ENCODE data around the gene PLEKHA7.
A peak's percentile ranks its signal among the peaks of the same experiment; 100 is the strongest.
"Not testable (repeated sequence)": the region's sequence is repeated elsewhere in the genome, so short reads cannot be mapped to it uniquely, and the experiment has no call there.

Gene PLEKHA7

DNA sequence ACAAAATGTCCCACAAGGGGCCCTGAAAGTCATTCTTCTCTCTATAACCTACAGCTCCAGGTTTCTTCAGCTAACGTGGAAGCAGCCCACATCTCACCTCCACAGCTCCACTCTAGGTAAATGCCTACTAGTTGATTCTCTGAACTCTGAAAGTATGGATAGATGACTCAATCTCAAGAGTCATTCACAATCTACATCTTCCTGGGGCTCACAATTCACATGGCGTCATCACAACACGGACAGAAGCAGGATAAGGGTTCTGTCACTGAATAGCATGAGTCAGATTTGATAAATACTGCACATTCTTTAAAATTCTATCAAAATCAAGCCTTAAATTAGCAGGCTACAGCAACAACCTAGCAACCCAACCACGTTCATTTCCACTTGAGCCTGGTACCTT, 96.3 kb downstream of the PLEKHA7 start:
- no peak for DNase-seq

DNA sequence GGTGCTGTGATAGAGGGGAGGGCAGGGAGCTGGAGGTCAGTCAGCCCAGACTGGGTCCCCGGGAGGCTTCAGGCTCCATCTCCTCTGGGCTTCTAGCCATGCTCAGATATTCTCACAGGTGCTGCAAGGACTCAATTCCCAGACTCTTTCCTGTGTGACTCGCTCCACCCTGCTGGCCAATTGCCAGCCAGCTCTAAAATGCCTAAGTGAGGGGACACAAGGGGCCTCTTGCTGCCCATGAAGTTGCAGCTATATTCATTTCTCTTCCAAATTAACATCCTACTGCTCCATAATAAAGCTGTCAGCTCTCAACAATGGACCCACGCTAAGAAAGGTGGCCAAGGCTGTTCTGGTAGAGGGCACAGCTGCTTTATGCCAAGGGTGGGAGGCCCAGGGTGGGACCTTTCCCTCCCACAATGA, 101.5 kb downstream of the PLEKHA7 start:
- DNase-seq = no peak

GRCh38 chr11:16911658-16912057, 102.6 kb downstream of the PLEKHA7 start:
- no peak for DNase-seq

- no peak for DNase-seq
These were observed 103.0 kb downstream of the PLEKHA7 start for GRCh38 chr11:16911186-16911585.

DNA sequence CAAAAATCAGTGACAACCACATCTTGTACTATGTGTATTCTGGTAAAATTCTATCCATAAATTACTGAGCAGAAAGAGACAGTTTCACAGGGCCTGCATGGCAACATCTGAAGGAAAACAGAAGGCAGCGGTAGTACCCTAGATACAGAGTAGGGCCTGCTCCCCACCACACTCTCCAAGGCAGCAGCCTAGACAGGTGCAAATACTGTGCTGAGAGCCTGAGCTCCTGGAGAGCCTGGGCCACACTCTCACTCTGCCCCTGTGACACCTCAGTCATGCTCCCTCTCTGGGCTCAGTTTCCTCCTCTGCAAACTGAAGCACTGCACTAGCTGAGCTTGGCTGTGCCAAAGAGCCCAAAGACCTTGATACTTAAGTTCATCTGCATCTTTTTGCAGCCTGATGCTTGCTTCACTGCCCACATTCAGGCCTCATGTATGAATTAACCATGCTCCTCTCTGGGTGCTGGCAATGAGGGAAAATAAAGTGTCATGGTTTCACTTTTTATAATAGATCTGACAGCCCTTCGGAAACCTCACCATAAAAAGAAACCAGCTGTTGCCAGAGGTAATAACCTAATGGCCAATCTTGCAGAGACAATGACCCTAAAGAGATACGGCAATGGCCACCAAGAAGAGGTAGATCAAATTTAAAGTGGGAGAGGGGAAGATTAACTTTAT, 104.7 kb downstream of the PLEKHA7 start:
- no peak for DNase-seq

DNA sequence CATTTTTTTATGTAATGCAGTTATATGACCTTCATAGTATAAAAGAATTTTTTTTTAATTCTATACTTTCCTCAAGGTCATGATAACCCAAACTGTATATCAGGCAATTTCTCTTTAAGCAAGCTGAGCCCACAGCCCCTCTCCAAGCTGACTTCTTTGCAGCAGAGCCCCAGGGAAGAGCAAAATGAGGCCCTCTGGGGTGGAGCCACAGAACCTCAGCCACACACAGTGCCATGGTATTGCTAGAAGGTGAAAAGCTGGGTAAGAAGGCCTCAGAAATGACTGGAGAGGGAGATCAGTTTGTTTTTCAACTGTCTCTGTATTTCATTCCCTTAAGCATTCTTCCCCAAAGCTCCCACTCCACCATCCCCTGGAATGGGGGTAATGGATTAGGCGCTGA, 108.8 kb downstream of the PLEKHA7 start:
- no peak for DNase-seq

GRCh38 chr11:16904761-16905160, 109.5 kb downstream of the PLEKHA7 start:
- not testable (repeated sequence) for DNase-seq

DNA sequence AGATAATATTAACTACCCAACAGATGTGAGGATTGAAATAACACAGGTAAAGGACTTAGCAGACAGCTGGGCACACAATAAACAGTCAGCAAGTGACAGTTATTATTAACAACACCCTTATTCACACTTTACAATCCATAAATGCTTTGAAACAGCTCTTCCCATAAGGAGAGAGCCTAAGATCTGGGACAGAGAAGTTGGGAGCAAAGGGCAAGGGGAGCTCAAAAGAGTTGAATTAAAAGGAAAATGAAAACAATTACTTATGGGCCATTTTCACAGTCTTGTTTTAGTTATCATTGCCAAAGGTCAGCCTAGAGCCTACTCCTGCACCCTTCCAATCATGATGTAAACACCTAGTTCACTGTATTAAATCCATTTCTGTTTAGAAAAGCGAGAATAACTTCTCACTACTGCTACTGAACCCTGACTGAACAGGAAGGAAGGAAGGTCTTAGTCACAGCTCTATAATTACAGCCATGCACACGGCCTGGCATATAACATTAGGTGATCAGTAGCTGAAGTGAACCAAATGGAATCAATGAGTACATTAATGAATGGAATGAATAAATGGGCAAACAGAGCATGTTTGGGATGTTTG, 111.3 kb downstream of the PLEKHA7 start:
- no peak for DNase-seq

DNA sequence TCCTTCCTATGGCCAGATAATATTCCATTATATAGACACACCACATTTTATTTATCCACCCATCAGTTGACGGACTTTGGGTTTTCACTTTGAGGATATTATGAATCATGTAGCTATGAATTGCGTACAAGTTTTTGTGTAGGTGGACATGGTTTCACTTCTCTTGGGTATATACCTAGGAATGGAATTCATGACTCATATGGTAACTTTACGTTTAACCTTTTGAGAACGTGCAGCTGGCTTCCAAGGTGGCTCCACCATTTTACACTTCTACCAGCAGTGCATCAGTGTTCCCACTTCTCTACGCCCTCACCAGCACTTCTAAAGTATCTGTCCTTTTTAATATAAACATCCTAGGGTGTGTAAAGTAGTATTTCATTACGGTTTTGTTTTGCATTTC, 112.0 kb downstream of the PLEKHA7 start:
- DNase-seq = no peak

- DNase-seq = no peak
These were observed 113.7 kb downstream of the PLEKHA7 start for GRCh38 chr11:16900491-16900890.

DNA sequence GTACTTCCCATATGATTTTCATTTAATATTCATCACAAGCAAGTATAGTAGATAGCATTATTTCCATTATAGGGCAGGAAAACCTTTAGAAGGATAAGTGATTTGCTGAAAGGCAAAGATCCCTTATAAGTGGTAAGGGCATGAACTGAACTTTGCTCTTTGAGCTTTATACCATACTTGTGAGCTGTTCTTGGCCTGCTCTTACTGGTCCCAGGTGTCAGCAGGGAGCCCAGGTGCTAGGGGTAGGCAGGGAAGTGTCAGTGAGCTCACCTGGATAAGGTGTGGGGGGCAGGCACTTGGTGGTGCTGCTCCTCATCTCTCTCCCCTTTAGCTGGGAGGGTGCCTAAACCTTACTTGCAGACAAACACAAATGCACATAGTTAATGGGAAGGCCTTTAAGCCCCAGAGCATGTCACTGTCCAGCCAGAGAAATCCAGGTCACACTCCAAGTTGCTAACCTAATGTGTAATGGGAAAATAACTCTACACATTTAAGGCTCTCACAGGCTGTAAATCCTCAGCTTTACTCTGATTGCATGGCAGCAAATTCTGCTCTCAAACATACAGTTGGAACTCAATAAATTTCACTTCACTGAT, 114.4 kb downstream of the PLEKHA7 start:
- DNase-seq = no peak

GRCh38 chr11:16898274-16898985, 115.8 kb downstream of the PLEKHA7 start:
- DNase-seq = no peak

- peak in 1 of 51 donors; percentile 33 for DNase-seq
These were observed 116.6 kb downstream of the PLEKHA7 start for GRCh38 chr11:16897470-16898061.

DNA sequence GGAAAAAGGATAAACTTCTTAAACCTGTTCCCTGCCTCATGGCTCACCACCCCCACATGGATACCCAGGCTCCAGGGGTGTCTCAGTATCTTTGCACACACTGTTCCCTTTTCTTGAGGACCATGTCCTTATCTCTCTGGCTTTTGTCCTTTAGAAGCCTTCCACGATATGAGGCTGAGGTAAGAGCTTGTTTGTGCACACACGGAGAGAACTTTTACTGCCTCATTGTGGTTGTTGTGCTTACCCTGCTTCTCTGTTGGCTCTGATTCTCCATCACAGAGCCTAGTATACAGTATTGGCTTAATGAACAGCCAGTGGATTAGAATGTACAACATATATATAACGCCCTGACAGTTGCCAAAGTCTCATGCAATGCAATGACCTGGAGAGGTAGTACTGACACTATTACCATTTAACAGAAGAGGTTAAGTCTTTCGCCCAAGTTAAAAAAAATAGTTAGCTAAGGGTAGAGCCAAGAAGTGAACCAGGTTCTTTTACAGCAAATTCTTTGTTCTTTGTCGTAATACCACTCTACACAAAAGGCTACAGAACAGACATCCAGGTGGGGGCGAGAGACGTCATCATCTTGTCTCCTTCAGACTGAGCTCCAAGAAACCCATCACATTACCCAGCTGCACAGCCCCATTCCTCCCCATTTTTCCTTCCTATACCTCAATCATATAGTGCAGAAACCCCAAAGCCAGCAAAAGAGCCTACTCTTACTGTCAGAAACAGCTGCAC, 117.3 kb downstream of the PLEKHA7 start:
- DNase-seq = no peak

- DNase-seq = peak in 1 of 51 donors; percentile 29
These were observed 118.9 kb downstream of the PLEKHA7 start for GRCh38 chr11:16895306-16895705.

DNA sequence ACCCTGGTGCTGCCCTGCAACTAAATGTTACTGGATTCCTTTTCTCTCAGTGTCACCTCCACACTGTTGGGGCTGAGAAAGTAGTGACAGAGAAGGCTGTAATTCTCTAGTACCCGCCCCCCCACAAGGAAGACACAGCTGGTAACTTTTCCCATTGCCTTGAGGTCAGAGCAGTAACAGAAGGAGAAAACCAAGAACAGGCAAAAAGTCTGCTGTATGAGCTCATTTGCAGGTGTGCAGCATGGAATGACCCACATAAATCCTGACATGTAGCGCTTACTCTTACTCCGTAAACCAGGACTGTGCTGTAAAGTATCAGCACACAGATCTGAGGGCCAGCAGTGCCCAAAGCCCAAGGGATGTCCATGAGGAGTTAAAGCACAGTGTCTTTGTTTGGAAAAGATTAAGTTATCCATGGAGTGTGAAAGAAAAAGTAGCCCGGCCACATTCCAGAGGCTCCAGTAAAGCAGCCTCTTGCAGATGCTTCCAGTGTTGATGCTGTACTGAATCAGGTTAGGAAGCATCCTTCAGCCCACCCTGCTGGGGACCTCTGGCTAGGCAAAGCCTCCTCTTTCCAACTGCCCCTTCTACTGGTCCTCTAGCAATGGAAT, 120.7 kb downstream of the PLEKHA7 start:
- no peak for DNase-seq

- no peak for DNase-seq
These were observed 122.2 kb downstream of the PLEKHA7 start for GRCh38 chr11:16891964-16892363.

GRCh38 chr11:16891165-16891564, 123.0 kb downstream of the PLEKHA7 start:
- no peak for DNase-seq

DNA sequence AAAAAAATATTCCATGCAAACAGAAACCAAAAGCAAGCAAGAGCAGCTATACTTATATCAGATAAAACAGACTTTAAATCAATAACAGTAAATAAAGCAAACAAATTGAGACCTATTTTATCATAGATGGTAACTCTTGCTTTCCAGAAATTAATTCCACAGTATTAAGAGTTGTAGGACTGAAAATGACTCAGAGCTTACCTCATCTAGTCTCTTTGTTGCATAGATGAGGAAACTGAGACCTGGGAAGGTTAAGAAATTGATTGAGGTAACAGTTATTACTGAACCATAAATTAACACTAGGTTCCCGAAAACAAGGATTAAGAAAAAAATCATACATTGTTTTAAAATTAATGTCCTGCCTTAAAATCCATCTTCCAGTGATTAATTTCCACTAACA, 123.8 kb downstream of the PLEKHA7 start:
- DNase-seq = no peak

DNA sequence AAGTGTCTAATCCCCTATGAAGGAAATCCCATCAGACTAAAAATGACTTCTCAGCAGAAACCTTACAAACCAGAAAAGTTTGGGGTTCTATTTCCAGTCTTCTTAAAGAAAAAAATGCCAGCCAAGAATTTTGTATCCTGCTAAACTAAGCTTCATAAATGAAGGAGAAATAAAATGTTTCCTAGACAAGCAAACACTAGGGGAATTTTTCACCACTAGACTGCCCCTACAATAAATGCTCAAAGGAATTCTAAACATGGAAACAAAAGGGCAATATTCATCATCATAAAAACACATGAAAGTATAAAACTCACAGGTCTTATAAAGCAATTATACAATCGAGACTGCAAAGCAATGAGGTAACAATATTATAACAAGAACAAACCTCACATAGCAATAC, 124.3 kb downstream of the PLEKHA7 start:
- no peak for DNase-seq

DNA sequence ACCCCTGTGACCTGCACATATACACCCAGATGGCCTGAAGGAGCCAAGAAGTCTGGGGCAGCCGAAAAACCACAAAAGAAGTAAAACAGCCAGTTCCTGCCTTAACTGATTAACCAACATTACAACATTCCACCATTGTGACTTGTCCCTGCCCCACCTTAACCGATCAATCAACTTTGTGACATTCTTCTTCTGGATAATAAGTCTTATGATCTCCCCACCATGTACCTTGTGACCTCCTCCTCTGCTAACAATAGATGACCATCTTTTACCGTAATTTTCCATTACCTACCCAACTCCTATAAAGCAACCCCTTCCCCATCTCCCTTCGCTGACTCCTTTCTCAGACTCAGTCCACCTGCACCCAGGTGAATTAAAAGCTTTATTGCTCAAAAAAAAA, 125.2 kb downstream of the PLEKHA7 start:
- DNase-seq = not testable (repeated sequence)

Measured in hypothalamus (tissue), 51 donors.